Stimulated activated CD8-positive, alpha-beta memory T cell treated with anti-CD3 and anti-CD28 coated beads, Interleukin-4, amount 100 ng/mL, for 48 hours (primary cell): ENCODE results near the gene RECQL5.
"Not testable (repeated sequence)": the region's sequence is repeated elsewhere in the genome, so short reads cannot be mapped to it uniquely, and the experiment has no call there.

ENCODE experiments used
- DNase-seq: peaks from one replicate; pipeline ENCODE4 v3.0.0-alpha.2; 2020

Gene RECQL5

DNA sequence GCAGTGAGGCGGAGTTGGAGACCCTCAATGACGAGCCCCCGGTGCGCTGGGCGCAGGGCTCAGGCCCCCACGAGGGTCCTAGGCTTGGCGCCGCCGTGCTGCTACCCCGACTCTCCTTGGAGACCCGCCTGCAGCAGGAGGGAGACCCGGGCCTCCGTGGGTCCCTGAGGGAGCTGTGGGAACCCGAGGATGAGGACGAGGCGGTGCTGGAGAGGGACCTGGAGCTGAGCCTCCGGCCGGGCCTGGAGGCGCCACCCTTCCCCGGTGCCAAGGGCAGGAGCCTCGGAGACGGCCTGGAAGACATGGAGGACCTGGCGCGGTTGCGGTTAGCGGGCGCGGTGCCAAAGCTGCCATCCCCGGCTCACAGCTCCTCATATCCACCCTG, 77.0 kb downstream of the RECQL5 start:
- no peak for DNase-seq

DNA sequence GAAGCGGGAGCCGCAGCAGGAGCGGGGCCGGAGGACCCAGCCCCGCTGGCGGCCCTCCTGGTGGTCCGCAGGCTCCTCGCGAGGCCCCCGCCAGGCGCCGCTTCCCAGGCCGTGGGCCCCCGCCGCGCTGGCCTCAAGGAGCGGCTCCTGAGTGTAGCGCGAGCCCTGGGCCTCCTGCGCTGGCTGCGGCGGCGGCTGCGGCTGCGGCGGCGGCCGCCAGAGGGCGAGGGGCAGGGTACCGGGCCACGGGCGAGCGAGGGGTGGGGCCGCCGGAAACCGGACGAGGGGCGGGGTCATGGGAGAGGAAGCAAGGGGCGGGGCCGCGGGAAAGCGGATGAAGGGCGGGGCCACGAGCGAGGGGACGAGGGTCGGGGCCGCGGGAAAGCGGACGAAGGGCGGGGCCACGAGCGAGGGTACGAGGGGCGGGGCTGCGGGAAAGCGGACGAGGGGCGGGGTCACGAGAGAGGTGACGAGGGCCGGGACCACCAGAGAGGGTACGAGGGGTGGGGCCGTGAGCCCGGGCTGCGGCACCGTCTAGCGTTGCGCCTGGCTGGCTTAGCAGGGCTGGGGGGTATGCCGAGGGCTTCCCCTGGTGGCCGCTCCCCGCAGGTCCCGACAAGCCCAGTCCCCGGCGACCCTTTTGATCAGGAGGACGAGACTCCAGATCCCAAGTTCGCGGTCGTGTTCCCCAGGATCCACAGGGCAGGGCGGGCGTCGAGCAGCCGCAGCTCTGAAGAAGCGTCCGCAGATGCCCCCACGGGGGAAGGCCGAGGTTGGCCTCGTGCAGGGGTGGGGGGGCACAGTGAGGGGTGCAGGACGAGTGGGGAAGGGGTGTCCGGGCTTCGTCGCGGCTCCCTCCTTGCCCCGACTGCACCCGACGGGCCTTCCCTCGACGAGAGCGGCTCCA, 77.7 kb downstream of the RECQL5 start:
- peak; percentile 100 for DNase-seq

DNA sequence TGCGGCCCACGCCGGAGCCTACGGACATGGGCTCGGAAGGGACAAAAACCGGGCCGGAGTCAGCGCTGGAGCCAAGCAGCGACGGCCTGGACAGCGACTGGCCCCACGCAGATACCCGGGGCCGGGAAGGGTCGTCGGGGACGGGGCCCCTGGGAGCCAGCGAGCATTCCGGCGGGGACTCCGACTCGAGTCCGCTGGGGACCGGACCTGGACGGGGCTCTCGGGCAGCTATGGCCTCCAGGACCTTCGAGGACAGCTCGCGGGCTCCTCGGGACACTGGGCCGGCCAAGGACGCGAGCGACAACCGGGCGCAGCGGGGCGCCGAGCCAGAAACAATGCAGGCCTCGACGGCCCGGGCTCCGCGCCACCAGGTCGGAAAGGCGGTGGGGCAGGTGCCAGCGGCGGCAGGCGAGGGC, 78.3 kb downstream of the RECQL5 start:
- DNase-seq, result peak; percentile 39

DNA sequence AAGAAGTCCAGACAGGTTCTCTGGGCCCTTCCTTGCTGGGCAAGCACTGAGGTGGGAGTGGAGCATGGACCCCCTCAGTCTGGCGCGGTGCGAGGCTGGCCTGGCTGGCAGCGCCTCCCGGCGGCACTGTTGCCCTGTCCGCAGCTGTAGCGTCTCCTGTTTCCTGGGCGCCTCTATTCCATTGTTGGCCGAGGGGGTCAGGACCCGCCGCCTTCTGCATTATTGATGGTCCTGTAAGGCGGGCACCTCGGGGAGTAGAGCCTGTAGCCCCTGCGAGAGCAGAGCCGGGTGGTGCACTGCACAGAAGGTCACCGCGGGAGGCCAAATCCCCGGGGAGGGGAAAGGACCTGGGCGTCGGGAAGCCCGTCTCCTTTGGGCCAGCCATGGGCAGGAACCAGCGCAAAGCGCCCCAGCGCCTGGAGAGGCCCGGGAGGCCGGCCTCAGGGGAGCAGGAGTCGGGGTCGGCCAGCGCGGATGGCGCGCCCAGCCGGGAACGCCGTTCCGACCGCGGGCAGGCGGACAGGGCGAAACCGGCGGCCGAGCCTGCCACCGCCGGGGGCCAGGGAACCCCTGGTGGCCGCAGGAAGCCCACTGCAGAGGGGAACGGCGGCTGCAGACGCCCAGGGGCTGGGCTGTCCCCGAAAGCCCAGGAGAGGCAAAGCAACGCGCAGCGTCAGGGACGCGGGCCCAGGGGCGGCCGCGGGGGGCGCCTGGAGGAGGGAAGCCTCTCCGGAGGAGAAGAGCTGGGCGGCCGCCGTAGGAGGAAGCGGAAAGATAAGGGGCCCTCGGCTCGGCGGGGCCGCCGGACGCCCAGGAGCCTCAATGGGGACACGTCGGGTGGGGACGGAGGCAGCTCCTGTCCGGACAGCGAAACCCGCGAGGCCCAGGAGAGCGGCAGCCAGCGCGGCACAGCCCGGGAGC, 79.0 kb downstream of the RECQL5 start, which contains the start of gene MYO15B:
Gene MYO15B, plus strand, starts transcription at position 126 of the 921 bp plus-strand sequence. Its CDS starts 258 bp downstream, at position 384.
- DNase-seq, result peak; percentile 77

DNA sequence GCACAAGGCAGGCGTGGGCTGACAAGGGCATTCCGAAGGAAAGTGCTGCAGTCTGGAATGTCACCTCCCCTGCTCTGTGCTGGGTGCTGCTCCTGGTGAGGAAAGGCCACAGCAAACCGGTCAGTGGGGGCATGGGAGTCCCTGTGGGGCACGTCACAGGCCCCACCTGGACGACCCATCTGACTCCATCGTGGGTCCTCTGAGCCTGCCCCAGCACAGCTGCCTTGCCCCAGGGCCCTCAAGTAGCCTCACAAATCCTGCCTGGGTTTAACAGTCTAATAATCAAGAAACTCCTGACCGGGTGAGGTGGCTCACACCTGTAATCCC, 82.1 kb downstream of the RECQL5 start:
- no peak for DNase-seq

DNA sequence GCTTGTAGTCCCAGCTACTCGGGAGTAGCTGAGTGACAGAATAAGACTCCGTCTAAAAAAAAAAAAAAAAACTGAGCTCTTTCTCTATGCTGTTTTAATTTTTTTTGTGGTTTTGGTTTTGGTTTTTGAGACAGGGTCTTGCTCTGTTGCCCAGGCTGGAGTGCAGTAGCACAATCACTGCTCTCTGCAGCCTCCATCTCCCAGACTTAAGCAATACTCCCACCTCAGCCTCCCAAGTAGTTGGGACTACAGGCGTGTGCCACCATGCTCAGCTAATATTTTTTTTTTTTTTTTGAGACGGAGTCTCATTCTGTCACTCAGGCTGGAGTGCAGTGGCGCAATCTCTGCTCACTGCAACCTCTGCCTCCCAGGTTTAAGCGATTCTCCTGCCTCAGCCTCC, 83.8 kb downstream of the RECQL5 start:
- not testable (repeated sequence) for DNase-seq

DNA sequence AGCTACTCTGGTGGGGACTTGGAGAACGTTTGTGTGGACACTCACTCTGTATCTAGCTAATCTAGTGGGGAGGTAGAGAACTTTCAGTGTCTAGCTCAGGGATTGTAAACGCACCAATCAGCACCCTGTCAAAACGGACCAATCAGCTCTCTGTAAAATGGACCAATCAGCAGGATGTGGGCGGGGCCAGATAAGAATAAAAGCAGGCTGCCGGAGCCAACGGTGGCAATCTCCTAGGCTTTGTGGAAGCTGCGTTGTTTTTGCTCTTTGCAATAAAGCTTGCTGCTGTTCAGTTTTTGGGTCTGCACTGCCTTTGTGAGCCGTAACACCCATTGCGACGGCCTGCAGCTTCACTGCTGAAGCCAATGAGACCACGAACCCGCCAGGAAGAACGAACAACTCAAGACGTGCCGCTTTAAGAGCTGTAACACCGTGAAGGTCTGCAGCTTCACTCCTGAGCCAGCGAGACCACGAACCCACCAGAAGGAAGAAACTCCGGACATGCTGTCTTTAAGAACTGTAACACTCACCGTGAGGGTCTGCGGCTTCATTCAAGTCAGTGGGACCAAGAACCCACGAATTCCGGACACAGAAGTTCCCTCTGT, 85.7 kb downstream of the RECQL5 start:
- peak; percentile 78 for DNase-seq
